Occipital lobe (tissue), 3 donors: ENCODE measurements around the gene CNOT1. TPM values are rescaled to one million over a fixed set of nuclear protein-coding genes. Genes with fewer than 3 reads are reported as not detected.
A peak's percentile ranks its signal among the peaks of the same experiment; 100 is the strongest.

Experiments
- DNase-seq: peaks from one replicate; lab custom pipeline; 2025; lab: John Stamatoyannopoulos, UW
- small RNA-seq: library from RNA; depleted of rRNA; stranded (forward); fragments of <200 nt; gene quantifications from one replicate; pipeline ENCODE3, GENCODE V24; 2014
- total RNA-seq: library from RNA; depleted of rRNA; stranded (reverse); fragments of >200 nt; gene quantifications from one replicate; pipeline ENCODE4 v1.2.3, GENCODE V29; 2014

CNOT1 gene
- total RNA-seq, 1 donor from 2014 or later: 81.6 TPM

GRCh38 chr16:58487566-58488351 lies 141.9 kb downstream of the CNOT1 start:
- peak; percentile 62 for DNase-seq

- peak; percentile 22 for DNase-seq
Measured at GRCh38 chr16:58485184-58485887, 144.3 kb downstream of the CNOT1 start.

DNA sequence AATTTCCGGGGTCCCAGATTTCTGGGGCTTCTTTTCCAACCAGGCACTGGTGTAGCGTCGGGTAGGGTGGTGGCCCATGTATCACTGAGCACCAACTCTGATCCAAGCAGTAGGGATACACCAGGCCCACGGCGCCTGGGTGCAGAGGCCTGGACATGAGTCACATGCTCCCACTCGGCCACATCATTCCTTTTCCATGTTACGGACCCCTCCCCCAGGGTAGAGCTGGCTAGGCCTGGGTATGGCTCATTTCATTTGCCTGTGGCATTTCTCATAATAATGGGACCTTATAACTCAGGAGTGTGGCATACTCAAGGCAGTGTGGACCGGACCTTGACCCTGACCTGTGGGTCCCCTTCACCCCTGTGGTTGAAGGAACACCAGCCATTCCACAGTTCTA lies 147.7 kb downstream of the CNOT1 start:
- no peak for DNase-seq

GRCh38 chr16:58481226-58481869 lies 148.3 kb downstream of the CNOT1 start:
- DNase-seq: no peak

- DNase-seq: no peak
Measured at GRCh38 chr16:58478427-58478826, 151.2 kb downstream of the CNOT1 start.

DNA sequence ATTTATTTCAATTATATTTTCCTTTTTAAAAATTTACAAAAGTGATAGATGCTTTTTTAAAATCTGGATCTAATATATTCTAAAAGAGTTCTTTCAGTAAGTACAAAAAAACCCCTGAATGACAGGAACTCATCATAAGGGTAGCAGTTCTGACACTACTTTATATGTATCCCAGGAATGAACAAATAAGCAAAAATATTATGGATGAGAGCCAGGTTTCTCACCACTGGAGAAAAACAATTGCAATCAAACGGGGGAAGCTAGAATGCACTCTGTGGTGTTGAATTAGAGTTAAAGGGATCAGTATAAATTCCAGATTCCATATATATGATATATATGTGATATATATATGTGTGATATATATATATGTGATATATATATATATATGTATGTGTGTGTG lies 152.8 kb downstream of the CNOT1 start:
- DNase-seq: no peak

DNA sequence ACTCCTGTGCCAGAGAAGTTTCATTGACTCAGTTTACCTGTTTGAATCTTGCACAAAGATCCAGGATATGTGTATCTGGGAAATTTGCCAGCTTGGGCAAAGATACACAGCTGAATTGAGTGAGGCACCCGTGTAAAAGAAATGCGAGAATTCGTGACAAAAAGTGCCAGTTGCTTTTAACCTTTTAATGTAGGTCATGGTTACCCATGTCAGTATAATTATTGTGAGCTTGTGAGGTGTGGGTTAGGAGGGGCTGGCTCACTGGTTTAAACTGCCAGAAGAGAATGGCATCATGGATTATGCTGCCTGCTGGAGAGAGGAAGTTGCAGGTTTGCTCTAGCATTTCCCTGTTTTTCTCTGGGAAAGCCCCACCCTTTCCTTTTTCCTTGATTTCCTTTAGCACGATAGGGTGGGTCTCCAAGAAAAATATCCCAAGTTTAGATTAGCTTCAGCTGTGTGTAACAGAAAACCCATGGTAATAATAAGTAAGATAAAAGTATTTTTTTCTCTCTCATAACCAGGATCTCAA lies 154.5 kb downstream of the CNOT1 start:
- DNase-seq: no peak

GRCh38 chr16:58474296-58474695 lies 155.3 kb downstream of the CNOT1 start:
- DNase-seq: no peak

DNA sequence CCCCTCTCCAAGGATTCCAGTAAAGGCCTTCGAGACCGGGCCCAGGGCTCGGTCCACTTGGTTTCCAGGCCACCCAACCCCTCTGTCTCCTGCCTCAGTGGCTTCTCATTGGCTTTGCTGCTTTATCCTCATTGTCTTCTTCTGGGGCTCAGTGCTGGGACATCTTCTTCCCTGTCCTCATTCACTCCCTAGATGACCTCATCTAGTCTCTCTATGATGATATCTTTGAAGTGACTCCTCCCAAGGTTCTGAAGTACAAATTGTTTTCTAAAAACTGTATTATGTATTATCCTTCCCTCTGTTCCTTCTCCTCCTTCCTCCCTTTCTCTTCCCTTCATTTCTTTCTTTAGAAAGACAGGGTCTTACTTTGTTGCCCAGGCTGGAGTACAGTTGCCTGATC lies 156.8 kb downstream of the CNOT1 start:
- no peak for DNase-seq

GRCh38 chr16:58472266-58472665 lies 157.4 kb downstream of the CNOT1 start:
- DNase-seq: no peak

DNA sequence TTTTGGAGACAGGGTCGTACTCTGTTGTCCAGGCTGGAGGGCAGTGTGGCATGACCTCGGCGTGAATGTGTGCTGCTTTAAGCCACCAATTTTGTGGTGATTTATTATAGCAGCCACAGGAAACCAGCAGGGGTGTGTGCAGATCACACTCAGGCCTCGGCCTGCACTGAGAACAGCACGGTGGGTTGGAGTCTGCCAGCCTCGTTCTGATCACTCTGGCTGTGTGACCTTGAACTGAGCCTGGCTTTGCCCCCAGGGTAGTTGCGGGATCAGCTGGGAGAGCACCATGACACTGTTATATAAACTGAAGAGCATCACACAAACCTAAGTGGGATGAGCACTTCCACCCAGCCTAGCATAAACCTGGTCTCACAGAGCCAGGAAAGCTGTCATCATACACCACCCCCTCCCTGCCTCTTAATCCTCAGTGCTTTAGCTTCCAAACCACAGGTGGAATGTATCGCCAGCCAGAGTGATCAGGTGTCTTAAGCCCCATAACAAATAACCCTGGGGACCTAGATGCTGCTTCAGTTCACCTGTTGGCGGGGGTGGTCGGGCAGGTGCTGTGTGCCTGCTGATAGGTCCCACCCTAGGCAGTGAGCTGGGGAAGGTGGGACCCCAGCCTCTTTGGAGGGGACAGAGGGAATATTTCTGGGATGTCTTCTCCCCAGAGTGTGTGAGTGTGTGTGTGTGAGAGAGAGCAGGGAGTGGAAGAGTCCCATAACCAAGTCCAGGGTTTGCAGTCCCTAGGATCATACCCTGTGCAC lies 158.2 kb downstream of the CNOT1 start:
- DNase-seq: no peak

Small RNA genes lying within 50 kb of the gene (small RNA-seq; reads per million reads assigned to genes)
- gene RNU6-103P (not detected), gene SNORA46 (22.0 reads per million, percentile 94 among the genes with 10 or more reads in this experiment), gene SNORA50A (not detected)

Other genes starting within 250 kb of the CNOT1 start
- gene GINS3, start 237.4 kb downstream of the CNOT1 start, total RNA-seq: 2.3 TPM
- gene NDRG4, start 129.7 kb downstream of the CNOT1 start, total RNA-seq: 217 TPM
- 21.5 TPM for gene SETD6, start 114.3 kb downstream of the CNOT1 start, total RNA-seq
- 17.9 TPM for gene SLC38A7, start 54.9 kb upstream of the CNOT1 start, total RNA-seq
- 27.8 TPM for gene GOT2, start 104.5 kb upstream of the CNOT1 start, total RNA-seq